SK-N-SH treated with all-trans-retinoic acid at 6 μM for 48 hours (cell line): ENCODE results near the gene CCR4.
"Not testable (repeated sequence)": the region's sequence is repeated elsewhere in the genome, so short reads cannot be mapped to it uniquely, and the experiment has no call there.

ENCODE experiments used
- ATAC-seq: fragments of 200-7000 bp; cut with Tn5 transposase; 3 replicates; pipeline ENCODE4 v1.9.1; 2020; ENCODE audit warnings: mild to moderate bottlenecking, moderate library complexity
- ARNTL ChIP-seq: fragments of 450-650 bp; formaldehyde crosslinking; IDR thresholded peaks from 2 replicates; pipeline ENCODE4 v1.5.0; 2020; ENCODE audit warnings: low read depth, mild to moderate bottlenecking, moderate library complexity, borderline replicate concordance
- BACH2 ChIP-seq: fragments of 250-450 bp; sonication (Bioruptor Pico); IDR thresholded peaks from 2 replicates; pipeline ENCODE4 v1.9.0; 2021; ENCODE audit warnings: mild to moderate bottlenecking, borderline replicate concordance
- CREB5 ChIP-seq: fragments of 250-450 bp; sonication (Bioruptor Pico); IDR thresholded peaks from 2 replicates; pipeline ENCODE4 v1.5.1; 2020; ENCODE audit warnings: low read depth, mild to moderate bottlenecking, moderate library complexity
- CSDC2 ChIP-seq: fragments of 250-450 bp; sonication (Bioruptor Pico); IDR thresholded peaks from 2 replicates; pipeline ENCODE4 v1.5.0; 2020; ENCODE audit warnings: mild to moderate bottlenecking, moderate library complexity
- ESRRG ChIP-seq: fragments of 250-450 bp; sonication (Bioruptor Pico); IDR thresholded peaks from 2 replicates; pipeline ENCODE4 v1.6.1; 2021; ENCODE audit warnings: mild to moderate bottlenecking
- GLIS3 ChIP-seq: fragments of 250-450 bp; sonication (Bioruptor Pico); IDR thresholded peaks from 2 replicates; pipeline ENCODE4 v1.5.0; 2020; ENCODE audit warnings: mild to moderate bottlenecking, moderate library complexity
- POU6F1 ChIP-seq: fragments of 250-450 bp; sonication (Bioruptor Pico); IDR thresholded peaks from 2 replicates; pipeline ENCODE4 v1.8.0; 2021; ENCODE audit warnings: low read depth, mild to moderate bottlenecking, moderate library complexity, borderline replicate concordance
- PPARA ChIP-seq: fragments of 250-450 bp; sonication (Bioruptor Pico); IDR thresholded peaks from 2 replicates; pipeline ENCODE4 v1.5.0; 2020; ENCODE audit warnings: mild to moderate bottlenecking, borderline replicate concordance
- SNAI2 ChIP-seq: fragments of 250-450 bp; sonication (Bioruptor Pico); IDR thresholded peaks from 2 replicates; pipeline ENCODE4 v1.5.0; 2020; ENCODE audit warnings: mild to moderate bottlenecking, moderate library complexity
- TCF4 ChIP-seq: fragments of 250-450 bp; sonication (Bioruptor Pico); IDR thresholded peaks from 2 replicates; pipeline ENCODE4 v1.8.0; 2021; ENCODE audit warnings: mild to moderate bottlenecking, moderate library complexity, borderline replicate concordance
- TOX ChIP-seq: fragments of 250-450 bp; sonication (Bioruptor Pico); IDR thresholded peaks from 2 replicates; pipeline ENCODE4 v1.8.0; 2021; ENCODE audit warnings: mild to moderate bottlenecking, moderate library complexity, borderline replicate concordance
- ZFP3 ChIP-seq: fragments of 250-450 bp; sonication (Bioruptor Pico); IDR thresholded peaks from 2 replicates; pipeline ENCODE4 v1.5.0; 2020; ENCODE audit warnings: mild to moderate bottlenecking, moderate library complexity
- ZNF565 ChIP-seq: fragments of 450-650 bp; formaldehyde crosslinking; conservative IDR thresholded peaks from 2 replicates; pipeline ENCODE4 v1.5.0; 2020; ENCODE audit warnings: low read depth, mild to moderate bottlenecking, moderate library complexity
- ZNF70 ChIP-seq: fragments of 450-650 bp; formaldehyde crosslinking; IDR thresholded peaks from 2 replicates; pipeline ENCODE4 v1.5.0; 2020; ENCODE audit warnings: mild to moderate bottlenecking, moderate library complexity
- TF ChIP-seq, protein P1 (sequence below): fragments of 250-450 bp; sonication (Bioruptor Pico); IDR thresholded peaks from 2 replicates; pipeline ENCODE4 v1.5.1; 2021; ENCODE audit warnings: mild to moderate bottlenecking, moderate library complexity
- TF ChIP-seq, protein P2 (sequence below): fragments of 250-450 bp; sonication (Bioruptor Pico); IDR thresholded peaks from 2 replicates; pipeline ENCODE4 v1.5.0; 2020; ENCODE audit warnings: mild to moderate bottlenecking, moderate library complexity
- TF ChIP-seq, protein P3 (sequence below): fragments of 250-450 bp; sonication (Bioruptor Pico); IDR thresholded peaks from 2 replicates; pipeline ENCODE4 v1.8.0; 2020; ENCODE audit warnings: mild to moderate bottlenecking, moderate library complexity, borderline replicate concordance

CCR4 gene

GRCh38 chr3:32940726-32941125 lies 10.7 kb upstream of the CCR4 start:
- TF ChIP-seq ARNTL (CRISPR knock-in tag), result no peak
- no peak for TF ChIP-seq SNAI2
- TF ChIP-seq CSDC2 (CRISPR knock-in tag), result no peak
- no peak for TF ChIP-seq BACH2 (CRISPR knock-in tag)
- TF ChIP-seq, protein P1, sequence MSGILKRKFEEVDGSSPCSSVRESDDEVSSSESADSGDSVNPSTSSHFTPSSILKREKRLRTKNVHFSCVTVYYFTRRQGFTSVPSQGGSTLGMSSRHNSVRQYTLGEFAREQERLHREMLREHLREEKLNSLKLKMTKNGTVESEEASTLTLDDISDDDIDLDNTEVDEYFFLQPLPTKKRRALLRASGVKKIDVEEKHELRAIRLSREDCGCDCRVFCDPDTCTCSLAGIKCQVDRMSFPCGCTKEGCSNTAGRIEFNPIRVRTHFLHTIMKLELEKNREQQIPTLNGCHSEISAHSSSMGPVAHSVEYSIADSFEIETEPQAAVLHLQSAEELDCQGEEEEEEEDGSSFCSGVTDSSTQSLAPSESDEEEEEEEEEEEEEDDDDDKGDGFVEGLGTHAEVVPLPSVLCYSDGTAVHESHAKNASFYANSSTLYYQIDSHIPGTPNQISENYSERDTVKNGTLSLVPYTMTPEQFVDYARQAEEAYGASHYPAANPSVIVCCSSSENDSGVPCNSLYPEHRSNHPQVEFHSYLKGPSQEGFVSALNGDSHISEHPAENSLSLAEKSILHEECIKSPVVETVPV, result no peak
- TF ChIP-seq TOX (CRISPR knock-in tag), result no peak
- no peak for ATAC-seq

GRCh38 chr3:32945136-32945535 lies 6.3 kb upstream of the CCR4 start:
- TF ChIP-seq TOX (CRISPR knock-in tag) (no peak), TCF4 (no peak), SNAI2 (no peak), ZNF70 (CRISPR knock-in tag) (no peak), ARNTL (CRISPR knock-in tag) (no peak), GLIS3 (CRISPR knock-in tag) (no peak), POU6F1 (no peak), ESRRG (no peak), ZNF565 (CRISPR knock-in tag) (no peak), PPARA (no peak), ZFP3 (CRISPR knock-in tag) (no peak), CREB5 (CRISPR knock-in tag) (no peak), CSDC2 (CRISPR knock-in tag) (no peak)
- TF ChIP-seq, protein P1, result no peak
- TF ChIP-seq, protein P2, sequence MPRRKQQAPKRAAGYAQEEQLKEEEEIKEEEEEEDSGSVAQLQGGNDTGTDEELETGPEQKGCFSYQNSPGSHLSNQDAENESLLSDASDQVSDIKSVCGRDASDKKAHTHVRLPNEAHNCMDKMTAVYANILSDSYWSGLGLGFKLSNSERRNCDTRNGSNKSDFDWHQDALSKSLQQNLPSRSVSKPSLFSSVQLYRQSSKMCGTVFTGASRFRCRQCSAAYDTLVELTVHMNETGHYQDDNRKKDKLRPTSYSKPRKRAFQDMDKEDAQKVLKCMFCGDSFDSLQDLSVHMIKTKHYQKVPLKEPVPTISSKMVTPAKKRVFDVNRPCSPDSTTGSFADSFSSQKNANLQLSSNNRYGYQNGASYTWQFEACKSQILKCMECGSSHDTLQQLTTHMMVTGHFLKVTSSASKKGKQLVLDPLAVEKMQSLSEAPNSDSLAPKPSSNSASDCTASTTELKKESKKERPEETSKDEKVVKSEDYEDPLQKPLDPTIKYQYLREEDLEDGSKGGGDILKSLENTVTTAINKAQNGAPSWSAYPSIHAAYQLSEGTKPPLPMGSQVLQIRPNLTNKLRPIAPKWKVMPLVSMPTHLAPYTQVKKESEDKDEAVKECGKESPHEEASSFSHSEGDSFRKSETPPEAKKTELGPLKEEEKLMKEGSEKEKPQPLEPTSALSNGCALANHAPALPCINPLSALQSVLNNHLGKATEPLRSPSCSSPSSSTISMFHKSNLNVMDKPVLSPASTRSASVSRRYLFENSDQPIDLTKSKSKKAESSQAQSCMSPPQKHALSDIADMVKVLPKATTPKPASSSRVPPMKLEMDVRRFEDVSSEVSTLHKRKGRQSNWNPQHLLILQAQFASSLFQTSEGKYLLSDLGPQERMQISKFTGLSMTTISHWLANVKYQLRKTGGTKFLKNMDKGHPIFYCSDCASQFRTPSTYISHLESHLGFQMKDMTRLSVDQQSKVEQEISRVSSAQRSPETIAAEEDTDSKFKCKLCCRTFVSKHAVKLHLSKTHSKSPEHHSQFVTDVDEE (CRISPR knock-in tag), result no peak
- TF ChIP-seq, protein P3, sequence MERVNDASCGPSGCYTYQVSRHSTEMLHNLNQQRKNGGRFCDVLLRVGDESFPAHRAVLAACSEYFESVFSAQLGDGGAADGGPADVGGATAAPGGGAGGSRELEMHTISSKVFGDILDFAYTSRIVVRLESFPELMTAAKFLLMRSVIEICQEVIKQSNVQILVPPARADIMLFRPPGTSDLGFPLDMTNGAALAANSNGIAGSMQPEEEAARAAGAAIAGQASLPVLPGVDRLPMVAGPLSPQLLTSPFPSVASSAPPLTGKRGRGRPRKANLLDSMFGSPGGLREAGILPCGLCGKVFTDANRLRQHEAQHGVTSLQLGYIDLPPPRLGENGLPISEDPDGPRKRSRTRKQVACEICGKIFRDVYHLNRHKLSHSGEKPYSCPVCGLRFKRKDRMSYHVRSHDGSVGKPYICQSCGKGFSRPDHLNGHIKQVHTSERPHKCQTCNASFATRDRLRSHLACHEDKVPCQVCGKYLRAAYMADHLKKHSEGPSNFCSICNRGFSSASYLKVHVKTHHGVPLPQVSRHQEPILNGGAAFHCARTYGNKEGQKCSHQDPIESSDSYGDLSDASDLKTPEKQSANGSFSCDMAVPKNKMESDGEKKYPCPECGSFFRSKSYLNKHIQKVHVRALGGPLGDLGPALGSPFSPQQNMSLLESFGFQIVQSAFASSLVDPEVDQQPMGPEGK (CRISPR knock-in tag), result no peak
- TF ChIP-seq, all 23 proteins: peak for 0
- no peak for ATAC-seq

DNA sequence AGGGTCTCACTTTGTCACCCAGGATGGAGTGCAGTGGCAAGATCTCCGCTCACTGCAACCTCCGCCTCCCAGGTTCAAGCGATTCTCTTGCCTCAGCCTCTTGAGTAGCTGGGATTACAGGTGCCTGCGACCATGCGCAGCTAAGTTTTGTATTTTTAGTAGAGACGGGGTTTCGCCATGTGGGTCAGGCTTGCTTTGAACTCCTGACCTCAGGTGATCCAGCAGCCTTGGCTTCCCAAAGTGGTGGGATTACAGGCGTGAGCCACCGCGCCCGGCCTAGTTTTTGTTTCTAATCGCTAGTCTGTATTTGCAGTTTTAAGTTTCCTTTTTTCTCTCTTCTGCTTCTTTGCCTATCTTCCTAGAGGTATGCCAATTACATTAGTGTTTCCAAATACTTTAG lies 5.8 kb upstream of the CCR4 start:
- ATAC-seq, result not testable (repeated sequence)
